Measurements from ENCODE around the gene SAMM50.
A peak's percentile ranks its signal among the peaks of the same experiment; 100 is the strongest.

The SAMM50 gene

DNA sequence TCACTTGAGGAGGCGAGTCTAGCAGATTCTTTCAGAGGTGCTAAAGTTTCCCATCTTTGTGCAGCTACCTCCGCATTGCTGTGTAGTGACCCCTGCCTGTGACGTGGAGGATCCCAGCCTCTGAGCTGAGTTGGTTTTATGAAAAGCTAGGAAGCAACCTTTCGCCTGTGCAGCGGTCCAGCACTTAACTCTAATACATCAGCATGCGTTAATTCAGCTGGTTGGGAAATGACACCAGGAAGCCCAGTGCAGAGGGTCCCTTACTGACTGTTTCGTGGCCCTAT is 8.9 kb upstream of the SAMM50 start:
- DNase-seq, result peak; percentile 8 to 42

DNA sequence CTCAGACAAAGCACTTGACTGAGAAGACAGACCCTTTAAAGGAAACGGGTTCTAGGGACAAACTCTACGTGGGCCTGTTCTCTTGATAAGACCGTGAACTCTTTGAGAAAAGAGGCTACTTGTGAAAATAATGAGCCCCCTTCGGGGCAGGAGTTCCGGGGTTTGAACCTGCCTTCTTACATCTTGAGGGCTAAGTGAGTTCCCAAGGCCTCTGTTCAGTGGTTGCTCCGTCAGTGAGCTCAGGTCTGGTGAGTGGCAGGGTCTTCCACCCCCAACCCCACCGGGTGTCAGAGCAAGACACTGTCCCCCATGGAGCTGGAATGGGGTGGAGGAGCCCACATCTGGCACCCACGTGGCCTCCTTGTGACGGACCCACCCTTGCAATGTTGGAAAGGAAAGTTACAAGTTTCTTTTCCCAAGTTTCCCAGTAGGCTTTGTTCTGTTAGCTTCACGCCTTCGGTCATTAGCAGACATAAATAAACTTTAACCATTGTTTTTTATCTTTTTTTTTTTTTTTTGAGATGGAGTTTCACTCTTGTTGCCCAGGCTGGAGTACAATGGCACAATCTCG is 6.3 kb upstream of the SAMM50 start:
- DNase-seq, result no peak

DNA sequence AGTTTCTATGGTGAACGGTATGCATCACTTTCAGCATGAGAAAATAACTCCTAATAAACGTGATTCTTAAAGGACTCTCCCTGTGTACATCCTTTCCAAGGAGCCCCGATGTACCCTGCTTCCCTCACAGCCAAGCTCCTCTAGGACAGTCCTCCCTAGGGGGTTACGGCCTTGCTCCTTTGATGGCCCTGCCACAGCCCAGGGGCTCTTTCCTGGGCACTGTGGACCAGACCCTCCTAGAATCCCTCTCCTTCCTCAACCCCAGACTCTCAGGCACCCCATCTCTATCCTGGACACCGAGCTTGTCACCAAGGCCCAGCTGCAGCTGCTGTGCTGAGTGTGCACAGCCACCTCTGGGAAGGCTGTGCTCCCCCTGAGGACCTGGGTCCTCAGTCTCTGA is 3.9 kb upstream of the SAMM50 start:
- DNase-seq, result no peak

DNA sequence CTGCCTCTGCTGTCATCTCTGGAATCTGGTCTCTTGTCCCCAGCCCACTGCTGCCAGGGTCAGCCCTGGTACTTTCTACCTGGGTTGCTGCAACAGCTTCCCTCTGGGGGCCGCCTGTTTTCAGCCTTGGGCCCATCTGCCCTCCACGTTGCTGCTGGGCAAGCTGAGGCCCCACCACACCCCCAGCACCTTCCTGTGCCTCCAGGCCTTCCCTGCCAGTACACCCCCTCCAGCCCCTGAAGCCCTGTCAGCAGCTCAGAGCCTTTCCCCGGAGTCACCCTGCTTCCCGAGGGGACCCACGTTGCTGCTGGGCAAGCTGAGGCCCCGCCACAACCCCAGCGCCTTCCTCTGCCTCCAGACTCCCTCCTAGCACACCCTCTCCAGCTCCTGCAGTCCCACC is 3.3 kb upstream of the SAMM50 start:
- no peak for DNase-seq

DNA sequence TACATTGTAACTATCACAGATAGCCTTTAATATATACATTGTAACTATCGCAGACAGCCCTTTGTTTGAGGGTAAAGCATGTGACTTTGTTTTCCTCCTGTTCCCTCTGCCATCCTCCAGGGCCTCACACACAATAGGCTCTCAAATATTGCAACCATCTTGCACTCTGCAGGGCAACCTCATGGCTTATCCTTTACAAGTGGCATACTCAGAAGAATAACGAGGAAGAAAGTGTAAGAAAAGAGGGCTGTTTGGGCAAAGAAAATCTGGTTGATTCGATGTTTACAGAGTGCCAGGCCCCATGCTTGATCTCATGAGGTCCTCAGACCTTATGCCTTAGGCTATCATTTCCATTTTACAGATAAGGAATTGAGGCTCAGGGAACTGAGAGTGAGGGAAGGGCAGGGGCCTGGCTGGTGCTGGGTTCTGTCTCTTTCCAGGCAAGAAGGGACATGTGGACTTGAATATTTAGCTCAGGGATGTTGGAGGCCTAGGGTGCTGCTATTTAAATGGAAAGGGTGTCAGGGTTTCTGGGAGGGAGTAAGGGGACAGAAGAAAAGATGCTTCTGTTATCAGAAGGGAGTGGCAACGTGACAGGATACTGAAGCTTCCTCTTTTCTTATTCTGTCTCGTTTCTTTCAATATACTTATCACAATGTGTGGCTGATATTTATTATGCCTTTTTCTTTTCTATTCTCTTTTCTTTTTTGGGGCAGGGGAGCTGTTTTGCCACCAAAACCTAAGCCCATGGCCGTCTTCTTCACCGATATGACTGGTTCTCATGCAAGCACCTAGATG is 1.1 kb upstream of the SAMM50 start:
- peak; percentile 52 to 67 for DNase-seq

DNA sequence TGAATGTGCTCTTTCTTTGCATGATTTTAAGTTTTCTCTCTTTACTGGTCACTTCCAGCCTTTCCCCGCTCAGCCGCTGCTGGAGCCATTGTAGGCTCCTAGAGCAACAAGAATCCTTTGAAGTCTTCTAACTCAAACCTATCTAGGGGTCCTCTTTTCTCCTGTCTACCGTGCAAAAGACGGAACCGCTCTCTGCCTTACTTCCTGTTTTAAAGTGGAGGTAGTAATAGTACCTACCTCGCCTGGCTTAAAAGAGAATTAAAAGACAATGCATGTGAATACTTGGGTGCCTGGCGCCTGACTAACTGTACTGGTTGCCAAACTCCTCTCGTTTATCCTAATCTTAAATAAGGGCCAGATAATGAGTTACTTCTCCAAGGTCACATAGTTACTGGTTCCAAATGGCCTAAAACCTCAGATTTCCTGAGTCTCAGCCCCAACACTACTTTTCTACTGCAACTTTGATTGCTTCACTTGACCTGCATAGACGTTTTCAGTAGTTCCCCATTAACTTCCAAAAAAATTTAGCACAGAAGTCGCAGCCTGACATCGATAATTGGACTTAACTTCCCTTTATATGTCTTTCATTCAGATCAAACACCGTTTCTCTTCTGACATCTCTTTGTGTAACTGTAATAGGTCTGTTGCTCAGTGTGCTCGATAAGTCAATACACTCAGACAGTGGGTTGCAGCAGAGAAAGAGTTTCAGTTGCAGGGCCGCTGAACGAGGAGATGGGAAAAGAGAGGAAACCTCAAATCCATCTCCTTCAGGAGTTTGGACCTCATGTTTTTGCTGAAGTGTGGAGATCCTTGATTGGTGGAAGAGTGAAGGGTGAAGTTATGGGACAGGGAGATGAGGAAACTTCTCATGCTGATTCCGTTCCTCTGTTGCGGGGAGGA is 891 bp downstream of the SAMM50 start:
- peak; percentile 36 to 44 for DNase-seq

DNA sequence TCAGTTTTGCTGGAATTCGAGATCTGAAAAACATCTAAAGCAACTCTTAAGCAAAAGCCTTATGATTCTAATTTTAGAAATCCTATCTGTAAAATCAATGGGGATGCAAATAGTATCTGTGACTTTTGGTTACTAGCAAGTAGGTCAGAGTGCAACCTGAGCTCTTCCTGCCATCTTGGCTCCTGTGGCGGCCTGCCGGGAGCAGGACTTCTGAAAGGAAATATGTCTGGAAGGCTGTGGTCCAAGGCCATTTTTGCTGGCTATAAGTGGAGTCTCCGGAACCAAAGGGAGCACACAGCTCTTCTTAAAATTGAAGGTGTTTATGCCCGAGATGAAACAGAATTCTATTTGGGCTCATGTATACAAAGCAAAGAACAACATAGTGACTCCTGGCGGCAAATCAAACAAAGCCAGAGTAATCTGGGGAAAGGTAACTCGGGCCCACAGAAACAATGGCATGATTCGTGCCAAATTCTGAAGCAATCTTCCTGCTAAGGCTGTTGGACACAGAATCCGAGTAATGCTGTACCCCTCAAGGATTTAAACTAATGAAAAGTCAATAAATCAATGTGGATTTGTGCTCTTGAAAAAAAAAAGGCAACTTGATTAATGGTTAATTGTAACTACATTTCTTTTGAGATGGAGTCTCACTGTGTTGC is 1.7 kb downstream of the SAMM50 start:
- no peak for DNase-seq

DNA sequence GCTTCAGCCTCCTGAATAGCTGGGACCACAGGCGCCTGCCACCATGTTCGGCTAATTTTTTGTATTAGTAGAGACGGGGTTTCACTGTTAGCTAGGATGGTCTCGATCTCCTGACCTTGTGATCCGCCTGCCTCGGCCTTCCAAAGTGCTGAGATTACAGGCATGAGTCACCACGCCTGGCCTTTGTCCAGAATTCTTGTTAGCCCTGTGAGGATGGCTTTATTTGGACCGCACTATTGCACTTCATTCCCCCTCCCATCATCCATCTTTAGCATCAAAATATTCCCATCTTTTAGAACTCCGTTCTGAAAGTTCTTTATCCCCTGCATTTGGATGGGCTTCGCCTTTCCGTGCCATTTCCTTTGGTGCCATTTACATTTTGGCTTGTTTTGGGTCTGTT is 2.6 kb downstream of the SAMM50 start:
- no peak for DNase-seq

DNA sequence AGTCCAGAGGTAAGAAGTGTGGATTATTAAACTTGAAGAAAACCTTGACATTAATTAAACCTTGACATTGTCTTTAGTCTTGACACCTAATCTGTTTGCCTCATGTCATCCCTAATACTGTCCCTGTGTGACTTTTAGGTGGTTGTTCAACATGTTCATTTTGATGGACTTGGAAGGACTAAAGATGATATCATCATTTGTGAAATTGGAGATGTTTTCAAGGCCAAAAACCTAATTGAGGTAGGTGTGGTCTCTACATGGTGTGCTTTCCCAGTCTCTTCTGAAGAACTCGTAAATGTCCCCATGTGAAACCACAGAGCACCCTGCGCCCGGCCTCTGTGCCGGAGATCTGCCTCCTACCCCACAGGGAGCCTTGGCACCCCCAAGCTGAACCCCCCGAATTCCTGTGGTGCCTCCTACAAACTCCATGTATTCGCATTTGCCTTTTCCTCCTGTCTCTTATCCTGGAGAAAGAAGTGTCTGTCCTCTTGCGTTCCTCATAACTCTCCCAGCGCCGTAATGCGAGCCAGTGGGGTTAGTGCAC is 9.1 kb downstream of the SAMM50 start:
- no peak for DNase-seq

DNA sequence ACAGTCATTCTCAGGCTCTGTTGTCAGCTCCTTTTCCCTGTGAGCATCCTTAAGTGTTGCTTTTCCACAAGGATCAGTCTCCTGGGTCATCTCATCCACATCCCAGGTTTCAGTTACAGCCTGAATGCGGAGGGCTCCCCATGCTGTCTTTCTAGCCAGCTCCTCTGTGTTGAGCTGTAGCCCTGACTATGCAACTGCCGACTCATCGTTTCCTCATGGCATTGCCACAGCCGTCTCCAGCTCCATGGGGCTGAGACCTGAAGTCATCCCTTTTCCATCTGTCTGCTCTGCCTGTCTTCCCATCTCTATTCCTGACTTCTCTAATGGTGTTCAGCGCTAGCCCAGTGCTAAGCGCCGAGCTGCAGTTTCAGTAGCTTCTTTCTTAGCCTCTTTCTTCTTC is 11.8 kb downstream of the SAMM50 start:
- DNase-seq, result no peak

DNA sequence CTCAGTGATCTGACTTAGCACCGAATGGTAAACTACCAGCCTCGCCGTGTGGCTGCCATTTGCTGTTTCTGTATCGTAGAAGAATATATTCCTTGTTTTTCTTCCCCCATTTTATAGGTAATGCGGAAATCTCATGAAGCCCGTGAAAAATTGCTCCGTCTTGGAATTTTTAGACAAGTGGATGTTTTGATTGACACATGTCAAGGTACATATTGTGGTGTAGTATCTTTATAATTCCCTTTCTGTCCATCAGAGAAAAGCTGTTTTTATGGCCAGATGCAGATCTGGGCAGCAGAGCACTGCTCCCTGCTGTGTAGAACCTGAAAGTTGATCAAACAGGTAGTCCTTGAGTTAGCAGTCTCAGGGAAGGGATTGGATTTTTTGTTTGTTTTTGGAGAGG is 13.4 kb downstream of the SAMM50 start:
- DNase-seq, result no peak

DNA sequence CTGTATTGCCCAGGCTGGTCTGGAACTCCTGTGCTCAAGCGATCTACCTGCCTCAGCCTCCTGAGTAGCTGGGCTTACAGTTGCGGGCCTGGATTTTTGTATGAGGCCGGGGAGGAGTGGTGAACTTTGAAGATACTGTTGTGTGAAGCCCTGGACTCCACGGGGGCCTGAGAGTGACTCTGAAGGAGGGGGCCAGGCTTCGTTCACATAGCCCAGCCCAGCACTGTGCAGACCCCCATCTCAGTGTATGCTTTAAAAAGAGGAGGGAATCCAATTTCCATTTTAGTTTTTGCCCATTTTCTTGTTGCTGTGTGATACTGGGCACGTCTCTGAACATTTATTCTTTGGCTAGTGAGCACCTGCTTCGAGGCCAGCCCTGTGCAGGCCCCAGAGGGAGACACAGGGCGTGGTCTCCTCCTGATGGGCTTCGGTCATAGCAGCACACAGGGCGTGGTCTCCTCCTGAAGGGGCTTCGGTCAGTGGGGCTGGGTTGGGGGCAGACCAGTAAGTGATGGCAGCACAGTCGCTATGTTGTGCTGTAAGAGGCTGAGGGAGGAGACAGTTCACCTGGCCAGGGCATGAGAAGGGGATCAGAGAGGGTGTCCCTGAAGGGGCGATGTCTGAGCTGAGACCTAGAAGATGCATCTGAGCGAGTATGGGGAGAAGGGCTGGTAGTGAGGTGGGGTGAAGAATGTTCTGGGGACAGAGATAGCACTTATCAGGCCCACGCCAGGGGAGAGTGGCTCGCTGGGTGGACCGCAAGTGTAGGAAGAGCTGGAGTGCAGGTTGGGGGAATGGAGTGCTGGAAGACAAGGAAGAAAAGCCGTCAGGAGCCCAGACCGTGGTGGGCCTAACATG is 14.0 kb downstream of the SAMM50 start:
- no peak for DNase-seq

DNA sequence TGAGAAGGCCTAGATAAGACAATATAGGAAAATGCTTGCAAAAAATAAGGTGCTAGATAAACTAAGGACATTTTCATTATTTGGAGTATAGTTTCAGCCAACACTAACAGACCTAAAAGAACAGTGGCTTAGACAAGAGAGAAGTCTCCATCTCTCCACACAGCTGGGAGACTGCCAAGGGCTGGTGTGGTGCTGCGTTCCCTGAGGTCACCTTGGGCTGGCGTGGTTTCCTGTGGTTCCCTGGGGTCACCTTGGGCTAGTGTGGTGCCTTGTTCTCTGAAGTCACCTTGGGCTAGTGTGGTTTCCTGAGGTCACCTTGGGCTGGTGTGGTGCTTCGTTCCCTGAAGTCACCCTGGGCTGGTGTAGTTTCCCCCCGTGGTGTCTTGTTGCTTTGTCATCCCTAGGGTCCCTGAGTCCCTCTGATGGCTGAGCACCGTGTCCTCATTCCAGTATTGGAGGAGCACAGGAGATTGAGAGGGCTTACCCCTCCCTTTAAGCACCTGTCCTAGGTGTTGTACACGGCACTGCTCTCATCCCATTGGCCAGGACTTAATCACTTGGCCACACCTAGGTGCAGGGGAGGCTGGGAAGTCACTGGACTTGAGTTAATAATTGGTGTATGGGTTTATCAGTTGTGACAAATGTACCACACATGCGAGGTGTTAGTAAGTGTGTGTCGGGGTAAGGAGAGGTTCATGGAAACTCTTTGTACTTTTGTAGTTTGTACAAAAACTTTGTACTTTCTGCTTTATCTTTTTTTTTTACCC is 14.9 kb downstream of the SAMM50 start:
- no peak for DNase-seq

DNA sequence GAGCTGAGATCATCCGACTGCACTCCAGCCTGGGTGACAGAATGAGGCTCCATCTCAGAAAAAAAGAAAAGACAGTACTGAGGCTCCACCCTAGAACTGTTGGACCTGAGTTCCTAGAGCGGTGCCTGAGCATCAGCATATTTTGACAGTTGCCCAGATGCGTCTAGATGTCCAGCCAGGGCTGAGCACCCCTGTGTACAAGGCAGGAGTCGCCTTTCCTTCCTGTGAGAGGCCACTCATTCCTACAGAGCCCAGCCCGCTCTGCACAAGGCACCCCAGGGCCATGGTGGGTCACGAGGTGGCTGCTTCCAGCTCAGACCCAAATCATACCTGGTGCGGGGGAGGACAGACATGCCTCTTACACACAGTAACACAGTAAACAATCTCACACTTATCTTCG is 15.9 kb downstream of the SAMM50 start:
- no peak for DNase-seq

DNA sequence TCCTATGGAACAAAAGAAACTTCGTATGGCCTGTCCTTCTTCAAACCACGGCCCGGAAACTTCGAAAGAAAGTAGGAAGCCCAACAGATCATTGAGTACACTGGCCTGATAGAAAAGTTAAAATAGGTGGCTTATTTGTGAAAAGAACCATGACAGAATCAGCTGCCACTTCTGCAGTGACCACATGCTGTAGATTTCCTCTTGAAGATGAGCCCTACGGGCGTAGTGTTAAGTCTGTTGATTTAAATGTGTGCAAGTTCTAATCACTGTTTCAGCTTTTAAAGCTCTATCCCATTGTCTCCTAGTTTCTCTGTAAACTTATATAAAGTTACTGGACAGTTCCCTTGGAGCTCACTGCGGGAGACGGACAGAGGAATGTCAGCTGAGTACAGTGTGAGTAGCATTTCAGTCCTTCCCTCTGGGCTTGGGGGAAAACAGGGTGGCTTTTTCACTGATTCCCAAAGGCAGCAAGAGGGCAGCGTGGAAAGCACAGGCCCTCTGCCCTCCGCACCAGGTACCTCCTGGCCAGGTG is 17.8 kb downstream of the SAMM50 start:
- DNase-seq, result no peak

DNA sequence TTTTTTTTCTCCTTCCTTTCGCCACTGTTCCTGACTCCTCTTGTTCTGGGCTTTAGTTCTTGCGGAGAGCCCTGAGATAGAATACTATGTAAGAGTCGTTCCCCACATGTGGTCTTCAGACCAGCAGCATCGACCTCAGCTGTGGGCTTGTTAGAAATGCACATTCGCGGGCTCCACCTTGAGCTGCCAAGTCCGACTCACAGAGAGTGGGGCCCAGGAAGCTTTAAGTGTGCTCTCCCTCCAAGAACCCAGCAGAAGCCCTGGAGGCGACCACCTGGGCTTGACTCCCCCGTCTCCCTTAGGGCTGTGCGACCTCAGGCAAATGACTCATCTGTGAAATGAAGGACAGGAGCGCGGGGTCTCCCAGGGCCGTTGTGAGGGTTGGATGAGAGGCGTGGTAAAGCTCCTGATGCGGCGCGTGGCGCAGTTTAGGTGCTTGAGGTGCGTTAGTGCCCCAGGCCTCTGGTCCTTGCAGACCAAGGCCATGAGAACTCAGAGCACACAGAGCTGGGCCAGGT is 18.8 kb downstream of the SAMM50 start:
- DNase-seq, result no peak

DNA sequence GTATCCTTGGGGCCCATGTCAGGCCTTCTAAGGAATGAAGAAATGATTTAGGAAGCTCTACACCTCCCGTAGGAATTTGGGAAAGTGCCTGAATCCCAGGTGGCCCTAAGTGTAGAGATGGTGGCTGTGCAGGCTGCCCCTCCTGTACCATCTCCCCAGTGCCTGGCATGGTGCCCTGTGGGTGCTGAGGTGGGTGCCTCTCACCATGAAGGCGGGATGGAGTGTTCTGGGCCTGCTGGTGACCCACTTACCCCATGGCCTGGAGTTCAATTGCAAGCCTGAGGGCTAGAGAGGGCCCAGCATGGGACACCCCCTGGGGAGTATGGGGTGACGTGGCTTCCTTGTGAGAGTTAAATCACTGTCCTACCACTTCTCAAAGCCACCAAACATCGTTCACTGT is 19.8 kb downstream of the SAMM50 start:
- no peak for DNase-seq

DNA sequence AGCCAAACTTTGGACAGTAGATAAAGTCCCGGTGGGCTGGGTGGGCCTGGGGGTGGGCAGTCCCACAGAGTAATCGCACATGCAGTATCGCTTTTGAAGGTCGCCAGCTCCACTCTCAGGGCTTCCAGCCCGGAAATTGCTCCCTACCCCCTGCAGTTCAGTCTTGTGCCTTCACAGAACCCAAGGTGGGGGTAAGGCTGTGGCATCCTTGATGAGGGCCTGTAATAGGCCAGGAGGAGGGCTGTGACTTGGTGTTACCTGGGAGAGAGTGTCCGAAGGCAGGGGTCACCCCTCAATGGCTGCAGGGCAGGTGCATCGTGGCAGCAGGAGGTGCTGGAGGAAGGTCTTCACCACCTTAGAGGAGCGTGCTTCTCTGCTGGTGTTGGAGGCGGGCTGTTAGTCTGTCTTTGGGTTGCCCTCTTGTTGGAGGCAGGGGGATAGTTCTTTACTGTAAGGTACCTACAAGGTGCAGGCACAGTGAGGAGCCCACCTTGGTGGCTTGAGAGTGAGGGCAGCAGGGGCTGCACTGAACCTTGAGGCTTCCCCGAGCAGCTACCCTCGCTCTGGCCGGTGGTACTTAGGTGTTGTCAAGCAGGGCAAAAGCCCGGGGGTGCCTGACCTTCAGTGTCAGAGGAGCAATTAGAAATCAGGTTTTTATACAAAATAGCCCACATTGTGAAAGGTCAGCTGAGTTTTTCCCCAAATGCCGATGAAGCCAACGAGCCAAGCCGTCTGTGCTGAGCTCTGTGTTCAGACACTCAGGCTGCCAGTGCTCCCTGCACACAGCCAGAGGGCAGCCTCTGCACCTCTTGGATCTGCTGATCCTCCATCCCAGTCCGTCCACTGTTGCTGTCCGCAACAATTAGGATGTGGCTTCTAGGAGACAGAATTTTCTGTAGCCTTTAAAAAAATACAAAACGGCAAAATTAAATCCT is 21.9 kb downstream of the SAMM50 start:
- DNase-seq, result no peak

DNA sequence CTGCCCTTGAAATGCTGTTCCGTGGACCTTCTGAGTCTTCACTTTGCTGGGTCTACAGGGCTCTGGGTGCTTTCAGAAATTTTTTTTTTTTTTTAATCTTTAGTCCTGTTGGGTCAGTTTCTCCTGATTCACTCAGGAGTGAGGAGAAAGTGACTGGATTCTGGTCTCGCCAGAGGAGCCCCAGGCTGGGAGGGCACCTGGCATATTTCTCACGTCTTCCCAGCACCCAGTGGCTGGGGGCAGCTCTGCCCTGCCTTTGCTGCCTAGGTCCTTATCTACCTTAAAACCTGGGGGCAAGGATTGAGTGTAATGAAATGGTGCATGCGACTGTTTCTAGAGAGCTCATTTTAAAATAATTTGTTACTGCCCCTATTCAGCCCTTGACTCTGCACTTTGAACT is 23.3 kb downstream of the SAMM50 start:
- DNase-seq, result no peak

DNA sequence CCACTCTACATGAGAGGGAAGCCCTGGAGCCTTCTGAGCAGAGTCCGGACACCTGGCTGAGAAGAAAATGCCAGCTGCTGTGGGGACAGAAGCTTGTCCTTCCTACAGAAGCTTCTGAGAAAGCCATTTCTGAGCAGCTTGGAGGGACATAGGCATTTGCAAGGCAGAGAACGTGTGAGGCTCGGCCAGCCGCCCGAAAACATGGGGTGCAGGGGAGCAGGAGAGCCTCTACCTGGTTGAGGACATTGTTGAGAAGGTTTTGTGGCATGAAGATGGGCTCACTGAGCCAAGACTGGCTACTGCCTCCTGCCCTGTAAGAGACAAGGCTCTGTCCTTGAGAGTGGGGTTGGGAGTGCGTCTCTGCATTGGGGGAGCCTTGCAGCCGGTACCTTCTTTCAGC is 25.3 kb downstream of the SAMM50 start:
- DNase-seq, result no peak

Measured in Kasumi-1 (cell line).